ENCODE results near the gene SPAG16.

GRCh38 chr2:213281156-213281555, 3.1 kb upstream of the SPAG16 start:
- TF ChIP-seq YY1 (IDR thresholded peaks at IDR 0.05; ENCODE audit: insufficient read depth, insufficient read length) (no peak), ZNF274 (IDR thresholded peaks at IDR 0.05; ENCODE audit: low read depth, low read length) (no peak)

Data from NT2/D1 (cell line).